Measurements from ENCODE around the gene MSI2.

MSI2 gene

GRCh38 chr17:57350266-57350665 is 93.9 kb downstream of the MSI2 start:
- no peak for DNase-seq

GRCh38 chr17:57352665-57353175 is 96.4 kb downstream of the MSI2 start:
- DNase-seq = no peak

DNA sequence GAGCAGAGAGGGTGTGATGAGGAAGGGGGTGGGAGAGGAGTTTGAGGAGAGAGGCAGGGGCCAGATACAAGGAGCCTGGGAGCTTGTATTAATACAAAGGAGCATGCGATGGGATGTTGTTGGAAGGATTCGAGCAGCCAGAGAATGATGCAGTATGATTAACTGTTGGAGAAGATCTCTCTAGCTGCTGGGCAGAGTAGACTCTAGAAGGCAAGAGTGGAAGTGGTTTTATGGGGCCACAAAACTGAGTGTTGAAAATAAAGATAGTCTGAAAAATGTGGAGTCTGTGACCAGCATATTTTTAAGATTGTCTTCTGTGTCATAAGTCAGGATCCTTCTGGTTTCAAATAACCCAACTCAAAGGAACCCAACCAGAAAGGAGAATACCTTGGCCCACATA is 98.3 kb downstream of the MSI2 start:
- DNase-seq = no peak

GRCh38 chr17:57355090-57355859 is 99.0 kb downstream of the MSI2 start:
- no peak for DNase-seq

DNA sequence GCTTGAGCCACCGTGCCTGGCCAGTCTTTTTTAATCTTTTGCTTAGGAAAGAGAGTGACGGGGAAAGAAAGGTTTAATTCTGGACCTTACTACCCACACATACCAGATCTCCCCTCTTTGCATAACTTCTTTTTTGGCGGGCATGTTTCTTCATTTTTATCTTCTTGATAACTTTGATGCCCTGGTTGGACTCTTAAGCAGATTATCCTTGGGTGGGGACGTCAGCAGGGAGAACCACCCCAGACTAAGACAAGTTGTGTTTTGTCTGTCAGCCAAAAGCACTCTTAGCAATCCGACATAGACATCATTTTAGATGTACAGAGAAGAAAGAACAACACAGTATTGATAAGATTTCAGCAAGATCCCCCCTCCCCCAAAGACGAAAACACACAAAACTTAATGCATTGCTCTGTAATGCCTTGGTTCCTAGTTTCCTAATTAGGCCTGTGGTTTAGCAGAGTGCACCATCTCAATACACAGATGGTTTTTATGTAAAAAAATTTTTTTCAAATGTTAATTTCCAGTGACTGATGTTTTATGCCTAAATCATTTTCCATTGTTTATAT is 99.9 kb downstream of the MSI2 start:
- DNase-seq = no peak

GRCh38 chr17:57356719-57357391 is 100.5 kb downstream of the MSI2 start:
- DNase-seq = no peak

- no peak for DNase-seq
Observed at GRCh38 chr17:57357392-57357784, 101.1 kb downstream of the MSI2 start.

- DNase-seq = no peak
Observed at GRCh38 chr17:57357830-57358430, 101.6 kb downstream of the MSI2 start.

DNA sequence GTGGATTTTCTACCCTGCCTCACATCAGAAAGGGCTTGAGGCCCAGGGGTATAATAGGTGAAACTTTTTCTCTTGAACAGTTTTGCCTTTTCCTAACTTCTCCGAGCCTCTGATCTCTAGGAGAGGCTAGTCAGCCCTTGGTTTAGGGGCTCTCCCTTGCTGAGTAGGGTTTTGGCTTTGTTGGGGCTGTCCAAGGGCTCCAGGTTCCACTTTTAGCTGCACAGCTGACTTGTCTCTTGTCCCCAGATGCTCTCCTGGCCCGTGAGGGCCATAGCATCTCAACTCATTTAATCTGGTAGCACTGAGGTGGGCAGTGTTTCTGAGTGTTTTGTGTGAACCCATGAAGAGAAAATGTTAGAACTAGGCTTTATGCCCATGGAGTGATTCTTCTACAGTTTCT is 103.9 kb downstream of the MSI2 start:
- no peak for DNase-seq

- no peak for DNase-seq
Observed at GRCh38 chr17:57362797-57363556, 106.7 kb downstream of the MSI2 start.

- DNase-seq = no peak
Observed at GRCh38 chr17:57363580-57363979, 107.3 kb downstream of the MSI2 start.

GRCh38 chr17:57363998-57364643 is 107.8 kb downstream of the MSI2 start:
- no peak for DNase-seq

- DNase-seq = no peak
Observed at GRCh38 chr17:57365420-57365819, 109.1 kb downstream of the MSI2 start.

DNA sequence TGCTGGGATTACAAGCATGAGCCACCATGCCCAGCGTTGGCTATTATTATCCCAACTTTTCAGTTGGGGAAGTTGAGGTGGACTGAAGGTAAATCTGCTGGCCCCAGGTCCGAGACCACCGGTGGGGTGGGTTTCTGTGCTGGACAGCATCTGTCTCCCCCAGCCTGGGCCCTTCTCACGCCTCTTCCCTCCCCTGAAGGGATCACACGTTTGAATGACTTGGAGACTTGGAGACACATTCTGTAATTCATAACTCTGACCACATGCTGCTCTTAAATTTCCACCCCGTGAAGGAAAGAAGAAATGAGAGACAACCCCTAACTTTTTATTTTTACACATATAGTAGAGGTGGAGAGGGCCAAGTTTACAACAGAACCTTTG is 109.8 kb downstream of the MSI2 start:
- no peak for DNase-seq

DNA sequence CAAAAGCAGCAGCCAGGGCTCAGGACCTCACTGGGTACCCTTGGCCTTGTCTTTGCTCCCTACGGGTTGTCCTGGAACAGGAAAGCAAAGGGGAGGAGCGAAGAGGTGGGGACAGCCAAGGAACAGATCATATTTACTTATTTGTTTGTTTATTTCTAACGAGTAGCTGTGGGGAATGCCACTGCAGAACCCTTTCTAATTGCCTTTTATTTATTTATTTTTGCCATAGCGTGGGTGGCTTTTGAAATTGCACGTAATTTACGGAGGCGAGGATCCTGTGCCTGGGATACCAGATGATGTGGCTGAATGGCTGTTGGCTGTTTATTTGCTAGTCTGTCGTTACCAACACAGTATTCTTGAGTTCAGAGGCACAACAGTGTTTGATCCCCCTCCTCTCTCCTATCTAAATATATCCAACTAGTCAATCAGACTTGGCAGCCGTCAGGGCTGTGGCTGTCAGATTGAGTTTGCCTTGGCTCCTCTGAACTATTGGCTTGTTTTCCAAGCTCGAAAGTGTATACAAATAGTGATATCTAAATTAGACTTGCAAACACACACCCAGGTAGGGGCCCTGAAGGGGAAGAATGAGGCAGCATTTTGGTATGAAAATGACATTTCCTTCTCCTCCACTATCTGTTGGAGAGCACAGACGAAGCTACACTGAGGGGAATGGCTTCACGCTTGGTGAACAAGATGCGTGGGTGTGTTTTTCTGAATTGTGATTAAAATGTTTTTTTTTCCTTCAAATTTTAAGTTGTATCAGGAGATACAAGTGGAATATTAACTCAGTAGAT is 110.4 kb downstream of the MSI2 start:
- DNase-seq = no peak

GRCh38 chr17:57368637-57369336 is 112.5 kb downstream of the MSI2 start:
- no peak for DNase-seq

- DNase-seq = no peak
Observed at GRCh38 chr17:57369509-57369945, 113.2 kb downstream of the MSI2 start.

DNA sequence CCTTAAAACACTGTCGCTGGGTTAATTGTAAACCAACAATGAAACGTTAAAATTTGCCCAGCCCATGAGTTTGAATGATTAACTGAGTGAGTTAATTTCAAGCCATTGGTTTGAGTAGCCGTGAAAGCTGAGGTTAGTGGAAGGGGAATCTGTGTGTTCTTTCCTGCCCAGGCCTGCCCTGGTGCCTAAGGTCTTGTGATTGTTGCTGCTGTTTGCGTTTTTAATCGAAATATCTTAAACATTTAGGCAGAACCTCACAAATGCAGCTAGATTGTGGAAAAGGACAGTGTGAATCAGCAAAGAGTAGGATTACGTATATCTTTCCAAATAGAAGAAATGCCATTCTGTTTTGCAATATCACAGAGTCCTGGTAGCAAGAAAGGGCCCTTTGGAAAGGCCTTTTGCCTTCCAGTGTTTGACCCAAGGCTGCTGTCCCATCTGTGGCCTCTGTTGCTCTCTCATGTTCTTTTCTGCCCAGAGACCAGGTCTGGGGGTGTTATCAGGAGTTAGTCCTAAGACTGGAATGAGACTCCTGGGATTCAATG is 113.8 kb downstream of the MSI2 start:
- DNase-seq = no peak

GRCh38 chr17:57370619-57371018 is 114.3 kb downstream of the MSI2 start:
- no peak for DNase-seq

DNA sequence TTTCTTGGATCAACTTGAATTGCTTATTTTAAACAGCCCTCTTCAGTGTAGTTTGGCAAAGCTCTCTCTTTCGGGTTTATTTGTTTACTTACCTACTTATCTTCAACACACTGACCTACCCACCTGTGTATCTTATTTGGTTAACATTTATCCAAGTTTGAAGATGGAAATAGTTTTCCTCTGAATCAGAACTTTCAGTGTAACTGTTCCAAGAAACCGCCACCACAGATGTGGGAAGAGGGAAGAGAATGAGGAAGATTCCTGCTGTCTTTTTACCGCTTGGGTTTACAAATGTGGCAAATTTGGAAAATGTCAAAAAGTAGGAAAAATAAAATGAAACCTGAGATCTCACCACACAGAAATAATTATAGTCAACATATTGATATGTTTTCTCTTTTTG is 115.8 kb downstream of the MSI2 start:
- no peak for DNase-seq

GRCh38 chr17:57373048-57373447 is 116.7 kb downstream of the MSI2 start:
- DNase-seq = no peak

Data from Kasumi-1 (cell line).